HG03354 (cell line): ENCODE results near the gene CASP6.
"Not testable (repeated sequence)": the region's sequence is repeated elsewhere in the genome, so short reads cannot be mapped to it uniquely, and the experiment has no call there.

Experiments used
- ATAC-seq: cut with Tn5 transposase; IDR thresholded peaks from one replicate; pipeline ENCODE4 v1.9.1; 2021; ENCODE audit warnings: mild to moderate bottlenecking; ENCODE audit not compliant: unreplicated experiment, poor library complexity, severe bottlenecking

The CASP6 gene

GRCh38 chr4:109722357-109722756, 19.1 kb upstream of the CASP6 start:
- ATAC-seq, result no peak

- no peak for ATAC-seq
Observed at GRCh38 chr4:109721033-109721432, 17.8 kb upstream of the CASP6 start.

GRCh38 chr4:109719604-109720003, 16.4 kb upstream of the CASP6 start:
- no peak for ATAC-seq

GRCh38 chr4:109718759-109719158, 15.5 kb upstream of the CASP6 start:
- ATAC-seq, result no peak

- no peak for ATAC-seq
Observed at GRCh38 chr4:109713500-109713899, 10.3 kb upstream of the CASP6 start.

- ATAC-seq, result peak; percentile 90
Observed at GRCh38 chr4:109708990-109709389, 5.7 kb upstream of the CASP6 start.

- no peak for ATAC-seq
Observed at GRCh38 chr4:109708435-109708834, 5.2 kb upstream of the CASP6 start.

- no peak for ATAC-seq
Observed at GRCh38 chr4:109703664-109704361, 568 bp upstream of the CASP6 start.

- ATAC-seq, result peak; percentile 8
Observed at GRCh38 chr4:109701566-109702410, 1.5 kb downstream of the CASP6 start.

- no peak for ATAC-seq
Observed at GRCh38 chr4:109699553-109700225, 3.6 kb downstream of the CASP6 start.

- no peak for ATAC-seq
Observed at GRCh38 chr4:109698656-109699055, 4.6 kb downstream of the CASP6 start.

GRCh38 chr4:109691411-109691920, 11.8 kb downstream of the CASP6 start:
- no peak for ATAC-seq

- peak; percentile 93 for ATAC-seq
Observed at GRCh38 chr4:109690690-109691410, 12.4 kb downstream of the CASP6 start.

- ATAC-seq, result no peak
Observed at GRCh38 chr4:109684727-109685126, 18.5 kb downstream of the CASP6 start.

- ATAC-seq, result no peak
Observed at GRCh38 chr4:109683621-109684253, 19.5 kb downstream of the CASP6 start.

- ATAC-seq, result no peak
Observed at GRCh38 chr4:109682875-109683274, 20.4 kb downstream of the CASP6 start.

GRCh38 chr4:109678925-109679324, 24.3 kb downstream of the CASP6 start:
- ATAC-seq, result not testable (repeated sequence)

GRCh38 chr4:109678472-109678871, 24.8 kb downstream of the CASP6 start:
- not testable (repeated sequence) for ATAC-seq

- ATAC-seq, result no peak
Observed at GRCh38 chr4:109676886-109677285, 26.4 kb downstream of the CASP6 start.
